ENCODE results near the gene GRIN2A.
A peak's percentile ranks its signal among the peaks of the same experiment; 100 is the strongest.

Gene GRIN2A

DNA sequence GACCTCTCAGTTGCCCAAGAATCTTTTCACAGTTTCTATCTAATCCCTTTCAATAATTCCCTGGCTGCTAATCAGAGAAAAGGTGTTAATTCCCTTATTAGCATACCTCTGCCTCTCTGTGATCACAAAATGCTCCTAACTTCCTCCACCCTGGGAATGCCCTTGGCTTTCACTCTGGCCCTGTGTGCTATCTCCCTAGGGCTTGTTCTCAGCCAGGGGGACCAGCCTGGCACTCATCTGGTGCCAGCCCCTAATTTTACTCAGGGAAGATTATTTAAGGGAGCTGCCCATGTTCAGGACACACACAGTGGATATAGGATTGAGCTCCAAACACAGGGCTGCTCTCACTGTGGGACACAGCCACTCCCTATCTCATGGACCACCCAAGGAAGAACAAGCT is 225.2 kb downstream of the GRIN2A start:
- no peak for DNase-seq

DNA sequence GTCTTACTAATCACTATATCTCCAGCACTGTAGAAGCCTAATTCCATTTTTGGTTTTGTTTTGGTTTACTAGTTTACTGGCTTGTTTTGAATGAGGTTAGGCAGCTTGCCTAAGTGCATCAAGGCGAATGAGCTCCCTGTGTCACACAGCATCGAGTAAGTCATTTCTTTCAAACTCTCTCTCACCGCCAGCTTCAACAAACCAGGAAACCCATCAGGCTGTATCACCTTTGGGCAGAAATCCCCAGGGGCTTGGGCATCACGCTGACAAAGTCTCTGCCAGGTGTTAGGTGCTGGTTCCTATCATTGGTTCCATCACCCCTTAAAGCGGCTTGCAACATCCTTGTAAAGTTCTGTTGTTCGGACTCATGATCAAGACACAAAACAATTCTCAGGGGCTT is 226.6 kb downstream of the GRIN2A start:
- no peak for DNase-seq

DNA sequence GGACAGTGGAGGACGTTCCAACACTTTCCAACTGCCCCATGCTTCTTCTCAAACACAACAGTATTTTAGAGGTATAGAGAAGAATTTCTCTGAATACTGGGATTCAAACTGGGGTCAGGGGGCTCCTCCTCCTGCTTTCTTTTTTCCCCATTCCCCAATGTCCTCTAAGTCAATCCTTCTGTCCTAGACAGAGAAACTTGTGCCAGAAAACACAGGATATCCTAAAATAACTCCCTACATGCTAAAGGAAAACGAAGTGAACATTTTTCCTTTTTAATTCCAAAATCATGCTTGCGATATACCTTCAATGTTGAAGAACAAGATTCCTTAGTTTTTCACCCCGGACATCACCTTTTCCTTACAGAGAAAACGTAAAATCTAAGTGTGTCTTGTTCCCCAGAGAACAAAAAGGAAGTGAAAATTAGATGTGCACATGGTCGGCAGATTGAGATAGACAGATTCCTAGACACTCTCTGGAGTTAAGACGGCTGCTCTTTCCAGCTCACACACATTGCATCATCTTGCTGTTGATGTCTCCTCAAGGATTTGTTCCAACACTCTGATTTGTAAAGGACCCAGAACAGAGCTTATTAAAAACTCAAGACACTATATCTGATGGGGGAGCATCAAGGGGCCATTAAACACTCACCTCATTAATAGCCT is 228.2 kb downstream of the GRIN2A start:
- no peak for DNase-seq

DNA sequence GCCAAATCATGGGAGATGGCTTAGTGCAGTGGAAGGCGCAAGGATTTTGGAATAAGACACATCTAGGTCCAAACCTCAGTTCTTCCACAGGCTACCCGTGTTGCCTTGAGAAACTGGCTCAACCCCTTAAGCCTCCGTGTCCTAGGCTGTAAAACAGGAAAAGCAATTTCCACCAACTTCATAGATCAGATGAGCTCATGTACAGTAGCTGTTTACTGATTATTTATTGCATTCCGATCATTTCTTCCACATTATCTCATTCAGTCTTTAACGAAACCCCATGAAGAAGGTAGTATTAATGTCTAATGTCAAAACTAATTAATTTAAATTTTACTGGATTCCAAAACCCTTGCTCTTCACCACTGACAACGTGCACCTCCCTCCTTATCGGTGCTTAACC is 231.6 kb downstream of the GRIN2A start:
- DNase-seq: no peak

DNA sequence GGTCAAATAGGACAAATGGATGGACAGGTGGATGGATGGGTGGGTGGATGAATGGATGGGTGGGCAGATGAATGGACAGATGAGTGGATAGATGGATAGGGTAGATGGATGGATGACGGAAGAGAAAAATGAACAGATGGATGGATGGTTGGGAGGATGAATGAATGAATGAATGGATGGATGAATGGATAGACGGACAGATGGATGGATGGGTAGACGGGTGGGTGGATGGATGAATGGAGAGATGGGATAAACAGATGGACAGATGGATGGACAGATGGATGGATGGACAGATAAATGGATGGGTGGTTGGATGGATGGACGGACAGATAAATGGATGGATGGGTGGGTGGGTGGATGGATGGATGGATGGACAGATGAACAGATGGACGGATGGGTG is 232.8 kb downstream of the GRIN2A start:
- no peak for DNase-seq

DNA sequence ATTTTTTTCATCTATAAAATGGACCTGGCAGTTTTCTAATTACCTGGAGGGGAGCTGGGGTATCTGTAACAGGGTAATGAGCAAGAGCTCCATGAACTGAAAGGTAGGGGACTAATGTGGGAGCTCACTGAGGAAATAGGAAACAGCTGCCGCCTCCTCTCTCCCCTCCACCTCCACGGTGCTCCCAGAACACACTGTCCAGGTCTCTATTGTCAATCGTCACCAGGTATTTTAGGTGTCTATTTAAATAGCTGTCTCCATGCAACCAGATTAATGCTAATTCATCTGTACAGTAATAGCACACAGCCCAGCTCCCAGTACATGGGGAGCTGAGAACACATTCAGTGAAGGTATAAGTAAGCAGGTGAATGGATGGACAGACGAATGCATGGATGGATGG is 233.3 kb downstream of the GRIN2A start:
- DNase-seq: no peak

DNA sequence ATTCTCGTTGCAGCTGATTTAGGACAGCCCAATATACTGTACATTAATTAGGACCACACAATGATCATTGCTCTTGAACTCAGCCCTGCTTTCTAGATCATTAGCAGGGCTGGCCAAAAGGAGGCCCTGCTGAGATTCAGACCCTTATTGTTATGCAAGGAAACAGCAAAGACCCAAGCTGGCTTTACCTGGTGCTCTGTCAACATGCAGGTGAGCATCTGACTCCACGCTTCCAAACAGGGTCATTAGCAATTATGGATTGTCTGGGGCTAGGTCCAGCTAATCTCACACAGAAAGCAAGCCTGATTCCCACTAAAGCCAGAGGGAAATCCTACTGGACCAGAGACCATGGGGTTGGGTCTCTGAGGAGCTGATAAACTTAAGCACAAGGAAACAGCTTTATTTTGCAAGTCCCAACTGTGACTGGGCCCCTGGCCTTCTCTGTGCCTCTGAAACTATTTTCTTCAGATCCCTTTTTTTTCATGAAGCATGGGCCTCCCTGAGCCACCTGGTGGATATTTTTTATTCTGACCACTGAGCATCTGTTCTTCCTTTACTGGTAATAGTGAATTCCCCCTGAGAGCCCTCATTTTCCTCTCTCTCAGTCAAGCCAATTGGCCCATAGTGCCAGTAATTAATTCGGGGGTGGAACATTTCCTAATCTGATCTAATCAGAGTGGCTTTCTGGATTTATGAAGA is 236.1 kb downstream of the GRIN2A start:
- DNase-seq: no peak

DNA sequence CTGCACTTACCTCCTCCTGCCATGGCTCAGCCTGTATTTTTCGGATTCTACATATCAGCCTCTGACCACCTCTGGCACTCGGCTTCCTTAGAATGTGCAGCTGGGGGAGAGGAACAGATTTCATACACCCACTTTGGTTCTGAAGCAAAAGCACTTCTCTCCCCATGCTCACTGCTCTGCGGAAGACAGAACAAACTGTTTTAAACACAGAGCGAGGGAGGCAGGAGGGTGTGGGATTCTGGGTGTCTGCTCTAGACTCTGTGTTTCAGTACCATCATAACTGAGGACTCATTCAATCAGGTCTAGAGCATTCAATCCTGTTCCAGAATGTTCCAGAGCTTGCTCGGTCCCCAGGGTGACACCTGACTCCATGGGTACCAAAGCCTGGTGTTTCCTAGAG is 239.1 kb downstream of the GRIN2A start:
- DNase-seq: no peak

DNA sequence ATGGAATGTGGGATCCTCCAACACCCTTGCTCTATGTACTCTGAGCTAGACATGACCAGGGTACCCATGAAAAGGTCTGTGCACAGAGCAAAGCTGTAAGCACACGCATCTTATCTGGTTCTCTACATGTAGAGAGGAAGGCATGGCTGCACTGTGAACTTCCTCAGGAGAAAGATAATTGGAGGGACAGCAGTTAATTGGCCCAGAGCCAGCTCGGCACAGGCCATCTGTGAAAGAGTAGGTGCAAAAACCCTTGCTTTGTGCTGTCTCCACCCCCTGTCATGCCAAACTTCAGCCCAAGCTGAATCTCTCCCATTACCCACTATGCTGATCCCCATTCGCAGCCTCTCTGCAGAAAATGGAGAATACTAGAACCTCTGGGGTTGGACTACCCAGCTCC is 241.0 kb downstream of the GRIN2A start:
- no peak for DNase-seq

DNA sequence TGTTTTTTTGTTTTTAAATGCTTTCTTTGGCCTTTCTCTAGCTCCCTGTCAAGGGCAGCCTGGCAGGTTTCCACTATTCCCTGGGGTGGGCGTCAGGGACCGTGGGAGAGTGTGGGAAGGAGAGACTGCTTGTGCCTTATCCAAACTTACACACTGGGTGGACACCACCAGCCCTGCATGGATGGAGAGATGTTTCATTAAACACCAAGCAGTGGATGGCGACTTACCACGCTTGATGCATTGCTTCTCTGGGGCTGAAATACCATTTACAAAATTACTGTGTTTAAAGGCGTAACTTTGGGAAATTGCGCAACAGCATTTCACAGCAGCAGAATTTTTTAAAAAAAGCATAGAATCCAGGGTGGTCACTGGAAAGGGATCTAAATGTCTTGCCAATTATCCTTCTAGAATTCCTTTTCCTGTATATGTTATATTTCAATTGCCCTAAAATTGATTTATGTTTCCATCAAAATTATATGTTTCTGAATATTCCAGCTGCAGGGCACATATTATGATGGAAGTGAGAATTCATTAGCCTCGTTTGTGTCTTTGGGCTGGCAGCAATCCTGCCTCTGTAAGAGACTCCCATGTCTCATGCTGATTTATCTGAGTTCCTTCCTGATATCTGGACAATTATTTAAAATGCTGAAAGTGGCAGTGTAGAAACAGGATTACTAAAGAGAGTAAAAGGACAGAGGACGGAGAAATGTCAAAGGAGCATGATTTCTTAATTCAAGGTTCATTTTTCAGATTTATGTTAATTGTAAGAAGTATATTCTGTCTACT is 247.3 kb downstream of the GRIN2A start:
- DNase-seq: no peak

DNA sequence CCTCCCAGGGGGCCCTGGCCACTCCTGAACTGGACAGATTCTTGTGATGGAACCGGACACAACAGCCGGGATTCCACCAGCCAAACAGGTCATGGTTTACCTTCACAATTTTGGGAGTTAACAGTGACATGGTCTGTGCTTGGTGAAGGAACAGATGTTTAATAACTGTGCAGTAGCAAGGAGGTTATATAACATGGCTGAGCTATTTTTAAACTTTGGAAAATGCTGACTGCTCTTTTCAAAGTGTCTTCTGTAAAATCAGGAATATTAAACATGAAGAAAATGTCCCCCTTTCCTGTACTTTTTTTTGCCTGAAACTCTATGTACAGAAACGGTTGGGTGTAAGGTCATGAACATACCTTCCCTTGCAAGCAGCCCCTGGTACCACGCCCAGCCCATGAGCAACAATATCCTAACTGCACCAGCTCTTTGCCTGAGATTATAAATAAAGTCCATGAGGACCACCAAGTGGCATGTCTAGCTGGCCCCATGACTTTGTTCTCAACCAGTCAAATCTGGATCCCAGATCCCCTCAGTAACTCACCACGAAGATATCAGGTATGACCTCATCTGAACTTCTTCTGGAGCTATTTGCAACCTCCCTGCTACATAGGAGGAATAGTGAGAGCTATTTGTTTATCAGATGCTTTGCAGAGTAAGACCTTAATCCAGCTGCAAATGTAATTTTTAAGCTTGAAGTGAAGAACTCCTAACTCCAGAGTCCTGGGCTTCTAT is 249.1 kb downstream of the GRIN2A start:
- DNase-seq: no peak

DNA sequence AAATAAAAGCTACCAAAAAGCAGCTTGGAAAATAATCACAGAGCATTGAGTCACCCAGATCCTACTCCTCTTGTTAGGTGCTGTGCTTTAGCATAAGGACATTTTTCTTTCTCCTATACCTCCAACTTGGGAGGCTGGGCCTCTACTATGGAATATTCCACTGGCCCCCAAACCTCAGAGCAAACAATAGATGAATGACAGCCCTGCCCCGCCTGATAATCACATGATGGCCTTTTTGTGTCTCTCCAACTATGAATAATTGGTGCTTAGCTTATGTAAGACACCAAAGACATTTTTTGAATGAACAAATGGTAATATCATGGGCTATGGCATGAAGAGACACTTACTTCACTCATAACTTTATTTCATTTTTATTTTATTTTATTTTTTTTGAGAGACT is 250.2 kb downstream of the GRIN2A start:
- no peak for DNase-seq

DNA sequence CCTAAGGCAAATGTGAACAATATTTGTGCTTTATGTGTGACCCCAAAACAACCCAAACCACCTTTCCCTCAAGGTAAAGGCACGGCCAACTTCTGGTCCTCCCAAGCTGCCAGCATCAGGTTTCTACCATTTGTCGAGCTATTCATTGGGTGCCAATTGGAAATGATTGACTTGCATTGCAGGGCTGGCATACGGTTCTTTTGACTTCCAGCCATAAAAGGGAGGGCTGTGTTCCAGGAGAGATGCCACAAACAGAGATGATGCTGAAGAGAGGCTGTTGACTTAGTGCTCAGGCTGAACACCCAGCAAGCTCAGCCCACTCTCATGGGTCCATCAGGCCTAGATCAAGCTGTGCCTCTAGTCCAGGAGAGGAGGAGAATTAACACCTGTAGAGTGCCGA is 252.4 kb downstream of the GRIN2A start:
- no peak for DNase-seq

DNA sequence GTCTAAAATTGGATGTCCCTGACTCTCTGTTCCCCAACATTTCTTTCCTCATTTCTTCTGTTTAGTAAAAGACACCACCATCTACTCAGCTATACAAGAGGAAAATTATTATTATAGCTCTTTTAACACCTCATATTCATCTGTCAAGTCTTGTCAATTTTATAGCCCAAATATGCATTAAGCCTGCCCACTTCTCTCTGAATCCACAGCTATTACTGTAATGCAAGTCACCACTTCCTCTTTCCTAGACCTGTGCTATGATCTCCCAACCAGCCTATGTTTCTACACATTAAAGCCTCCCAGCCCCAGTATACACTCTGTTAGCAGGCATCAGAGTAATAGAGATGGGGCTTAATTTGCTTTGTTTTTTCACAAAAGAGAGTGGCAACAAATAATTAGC is 252.9 kb downstream of the GRIN2A start:
- no peak for DNase-seq

DNA sequence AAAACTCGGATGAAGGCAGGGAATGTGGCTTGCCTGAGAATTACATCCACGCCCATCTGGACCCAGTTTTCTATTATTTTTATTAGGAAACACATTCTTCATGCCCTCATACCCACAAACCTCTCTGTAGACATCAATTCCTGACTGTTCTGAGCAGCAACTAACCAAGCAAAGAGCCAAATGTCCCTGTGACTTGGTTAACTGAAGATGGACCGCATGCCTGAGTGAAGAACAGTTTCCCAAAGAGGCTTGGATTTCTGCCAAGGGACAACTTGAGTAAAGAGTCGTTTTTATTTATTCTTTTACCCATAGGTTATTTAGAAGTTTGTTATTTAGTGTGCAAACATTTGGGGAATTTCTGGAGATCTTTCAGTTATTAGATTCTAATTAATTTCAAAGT is 259.8 kb downstream of the GRIN2A start:
- peak in 1 of 3 experiments; percentile 28 for DNase-seq

DNA sequence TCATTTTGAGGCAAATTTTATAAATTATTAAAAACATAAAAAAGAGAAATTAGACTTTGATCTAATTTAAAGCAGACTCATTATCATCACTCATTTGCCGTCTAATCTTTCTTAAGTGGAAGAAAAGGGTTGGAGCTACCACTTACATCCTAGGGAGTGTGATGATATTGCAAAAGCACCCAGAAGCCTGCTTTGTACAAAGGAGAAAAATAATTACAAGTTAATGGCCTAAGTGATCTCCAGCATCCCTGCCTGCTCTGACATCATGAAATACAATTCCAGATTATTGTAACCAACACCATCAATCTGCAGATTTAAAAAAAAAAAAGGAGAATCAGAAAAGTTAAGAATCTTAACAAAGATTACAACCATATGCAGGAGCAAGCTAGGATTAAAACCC is 260.2 kb downstream of the GRIN2A start:
- DNase-seq: no peak

DNA sequence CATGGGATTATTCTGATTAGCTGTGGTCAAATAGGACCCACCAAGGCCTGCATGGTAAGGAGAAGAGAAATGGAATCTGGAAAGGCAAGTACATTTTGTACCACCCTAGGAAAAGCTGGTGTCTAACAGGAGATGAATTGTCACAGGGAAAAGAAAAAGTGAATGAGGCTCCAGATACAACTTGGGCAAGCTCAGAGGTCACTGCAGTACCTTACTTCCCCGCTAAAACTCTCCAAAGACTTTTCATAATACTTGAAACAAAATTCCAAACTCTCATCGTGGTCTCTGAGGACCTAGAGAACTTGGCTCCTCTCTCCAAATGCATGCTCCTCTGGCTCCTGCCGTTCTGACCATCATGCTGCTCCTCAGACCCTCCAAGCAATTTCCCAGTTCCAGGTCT is 262.8 kb downstream of the GRIN2A start:
- DNase-seq: no peak

DNA sequence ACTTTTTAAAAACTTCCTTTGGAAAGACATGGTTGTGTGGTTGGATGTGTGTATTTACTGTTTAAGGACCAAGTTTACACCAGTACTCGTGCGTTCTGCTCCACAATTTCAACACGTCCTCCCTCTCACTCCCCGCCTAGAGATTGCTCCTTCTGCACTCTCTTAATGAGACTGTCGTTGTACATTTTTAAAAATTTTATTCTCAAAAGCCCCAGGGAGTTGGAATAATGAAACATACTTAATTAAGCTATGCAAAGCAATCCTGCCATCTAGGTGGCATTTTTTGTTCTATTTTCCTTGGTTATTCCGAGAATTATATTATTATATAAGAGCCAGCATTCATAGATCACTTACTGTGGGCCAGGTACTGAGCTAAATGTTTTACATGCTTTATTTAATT is 264.5 kb downstream of the GRIN2A start:
- no peak for DNase-seq

DNA sequence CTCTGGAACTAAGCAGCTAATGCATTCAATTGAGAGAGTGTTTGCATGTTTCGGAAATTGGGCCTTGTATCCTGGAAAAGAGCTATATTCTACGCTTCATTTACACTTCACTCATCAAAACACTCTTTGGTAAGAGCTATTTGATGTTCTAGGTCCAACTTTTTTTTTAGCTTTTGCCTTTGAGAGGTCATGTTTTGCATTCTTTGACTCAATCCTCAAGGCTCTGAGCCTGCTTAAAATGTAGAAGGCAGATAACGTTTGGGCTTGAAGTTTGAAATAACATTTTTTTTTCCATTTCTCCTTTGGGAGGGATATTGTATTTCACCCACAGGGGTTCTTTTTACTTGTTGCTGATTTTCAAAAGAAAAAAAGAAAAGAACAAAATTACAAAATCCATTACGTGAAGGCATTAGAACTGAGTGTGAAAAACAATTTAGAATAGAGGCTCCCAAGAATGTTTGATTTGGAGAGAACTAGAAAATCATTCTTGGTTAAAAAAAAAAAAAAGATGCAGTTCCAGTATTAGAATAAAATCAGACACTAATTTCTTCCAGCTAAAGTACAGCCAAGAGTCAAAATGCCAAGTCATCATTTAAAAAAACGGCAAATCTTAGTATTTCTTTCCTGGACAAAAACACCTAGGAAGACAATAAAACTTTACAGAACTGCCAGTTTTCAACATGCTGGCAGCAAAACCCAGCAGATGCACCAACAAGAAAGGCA is 268.5 kb downstream of the GRIN2A start:
- no peak for DNase-seq

DNA sequence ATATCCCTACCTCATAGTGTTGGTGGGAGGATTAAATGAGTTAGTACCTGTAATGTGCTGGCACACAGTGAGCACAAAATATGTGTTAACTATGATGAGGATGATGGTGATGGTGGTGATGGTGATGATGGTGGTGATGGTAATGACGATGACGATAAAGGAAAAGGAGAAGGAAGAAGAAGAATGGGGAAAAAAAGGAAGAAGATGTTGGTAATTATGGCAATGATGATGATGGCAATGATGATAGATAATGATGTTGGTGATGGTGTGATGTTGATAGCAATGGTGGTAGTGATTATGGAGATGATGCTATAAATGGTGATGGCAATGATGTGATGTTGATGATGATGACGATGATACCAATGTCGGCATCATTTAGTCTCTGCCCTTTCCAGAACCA is 270.2 kb downstream of the GRIN2A start:
- no peak for DNase-seq

DNA sequence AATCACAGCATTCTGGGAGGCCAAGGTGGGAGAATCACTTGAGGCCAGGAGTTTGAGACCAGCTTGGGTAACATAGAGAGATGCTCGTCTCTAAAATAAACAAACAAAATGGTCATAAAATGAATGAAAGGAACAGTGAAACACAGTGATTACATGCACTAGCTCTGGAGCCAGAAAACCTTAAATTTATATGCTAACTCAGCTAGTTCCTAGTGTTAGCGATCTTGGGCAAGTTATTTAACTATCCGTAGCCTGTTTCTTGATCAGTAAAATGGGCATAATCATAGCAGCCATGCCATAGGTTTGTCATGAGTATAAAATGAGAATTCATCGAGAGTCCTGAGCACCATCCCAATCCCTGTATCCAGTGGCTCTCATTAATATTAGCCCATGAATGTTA is 271.0 kb downstream of the GRIN2A start:
- no peak for DNase-seq

DNA sequence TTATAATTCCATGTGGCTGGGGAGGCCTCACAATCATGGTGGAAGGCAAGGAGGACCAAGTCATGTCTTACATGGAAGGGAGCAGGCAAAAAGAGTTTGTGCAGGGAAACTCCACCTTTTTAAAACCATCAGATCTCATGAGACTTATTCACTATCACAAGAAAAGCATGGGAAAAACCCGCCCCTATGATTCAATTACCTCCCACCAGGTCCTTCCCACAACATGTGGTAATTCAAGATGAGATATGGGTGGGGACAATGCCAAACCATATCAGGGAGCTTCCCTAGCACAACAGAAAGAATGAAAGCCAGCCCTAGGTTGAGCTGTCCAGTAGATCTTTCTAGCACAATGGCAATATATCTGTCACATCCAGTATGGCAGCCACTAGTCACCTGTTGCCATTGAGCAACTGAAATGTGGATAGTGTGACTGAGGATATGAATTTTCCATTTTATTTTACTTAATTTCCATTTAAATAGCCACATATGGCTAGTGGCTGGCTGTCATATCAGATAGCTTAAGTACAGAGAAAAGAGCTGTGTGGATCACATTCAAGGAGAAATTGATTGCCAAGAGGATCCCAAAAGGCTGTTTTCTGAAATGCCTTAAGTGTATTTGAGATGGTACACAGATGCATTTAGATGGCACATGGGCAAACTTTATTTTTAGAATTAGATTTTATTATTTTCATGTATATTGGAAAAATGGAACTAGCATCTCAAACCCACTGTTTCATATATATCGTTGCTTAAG is 273.0 kb downstream of the GRIN2A start:
- DNase-seq: no peak
